SHP77 treated with DMSO at 0.1 percent for 48 hours (cell line): ENCODE measurements around the gene DOLK.
A peak's percentile ranks its signal among the peaks of the same experiment; 100 is the strongest.
"Not testable (repeated sequence)": the region's sequence is repeated elsewhere in the genome, so short reads cannot be mapped to it uniquely, and the experiment has no call there.

ENCODE experiments used
- DNase-seq: peaks from one replicate; lab custom pipeline; 2025; lab: John Stamatoyannopoulos, UW

Gene DOLK

GRCh38 chr9:128947527-128948301, at the start of gene DOLK, which contains the start of gene NUP188:
Gene DOLK (minus strand): TSS chr9:128947603. CDS start chr9:128947303, 300 bp downstream.
Gene NUP188 (plus strand): TSS chr9:128947699. CDS start chr9:128947720, 21 bp downstream.
- DNase-seq = peak; percentile 37

DNA sequence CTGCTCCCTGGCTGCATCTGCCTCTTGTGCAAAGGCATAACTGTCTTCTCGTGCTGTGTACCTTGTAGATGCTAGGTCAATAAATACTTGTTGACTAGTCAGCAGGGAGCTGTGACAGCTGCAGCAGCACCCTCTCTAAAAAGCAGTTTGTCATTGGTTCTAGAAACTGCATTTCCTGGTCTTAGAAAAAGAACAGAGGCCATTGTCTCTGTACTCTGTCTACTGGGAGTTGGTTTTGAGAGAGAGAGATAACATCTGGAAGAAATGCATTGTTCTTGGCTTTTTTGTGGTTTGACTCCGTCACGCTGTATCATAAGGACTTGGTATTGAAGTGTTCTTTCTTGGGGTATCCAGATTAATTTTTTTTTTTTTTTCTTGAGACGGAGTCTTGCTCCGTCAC, 48.4 kb upstream of the DOLK start:
- no peak for DNase-seq

DNA sequence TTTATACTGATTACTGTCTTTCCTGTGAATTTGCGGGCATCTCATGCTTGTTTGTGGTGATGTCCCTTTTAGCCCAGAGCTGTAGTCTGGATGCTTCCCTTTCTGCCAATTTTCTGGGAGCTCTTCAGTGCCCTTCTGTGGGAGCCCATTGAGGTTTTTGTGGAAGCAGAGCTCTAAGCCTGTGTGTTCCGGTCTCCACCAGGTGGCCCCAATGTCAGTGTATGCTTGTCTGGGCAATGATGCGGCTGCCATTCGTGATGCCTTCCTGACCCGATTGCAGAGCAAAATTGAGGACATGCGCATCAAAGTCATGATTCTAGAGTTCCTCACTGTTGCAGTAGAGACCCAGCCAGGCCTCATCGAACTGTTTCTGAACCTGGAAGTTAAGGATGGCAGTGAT, 45.6 kb upstream of the DOLK start:
- DNase-seq = no peak

- DNase-seq = no peak
Observed at GRCh38 chr9:128987805-128988204, 40.4 kb upstream of the DOLK start.

DNA sequence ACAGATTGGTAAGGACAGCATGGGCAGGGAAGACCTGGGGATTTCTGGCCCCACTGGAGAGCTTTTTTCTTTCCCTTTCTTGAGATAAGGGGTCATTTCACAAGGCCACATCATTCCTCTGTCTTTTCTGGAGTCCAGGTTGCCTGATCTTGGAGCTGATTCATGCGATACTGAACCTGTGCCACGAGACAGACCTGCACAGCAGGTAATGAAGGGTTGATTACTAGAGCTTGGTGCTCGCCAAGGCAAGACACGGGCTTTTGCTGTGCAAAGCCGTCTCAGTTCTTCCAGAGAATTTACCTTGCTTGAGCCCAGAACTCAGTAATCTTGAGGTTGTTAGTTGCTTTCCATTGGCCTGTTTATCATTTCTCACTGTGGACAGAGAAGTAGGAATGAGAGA, 39.3 kb upstream of the DOLK start:
- DNase-seq = no peak

DNA sequence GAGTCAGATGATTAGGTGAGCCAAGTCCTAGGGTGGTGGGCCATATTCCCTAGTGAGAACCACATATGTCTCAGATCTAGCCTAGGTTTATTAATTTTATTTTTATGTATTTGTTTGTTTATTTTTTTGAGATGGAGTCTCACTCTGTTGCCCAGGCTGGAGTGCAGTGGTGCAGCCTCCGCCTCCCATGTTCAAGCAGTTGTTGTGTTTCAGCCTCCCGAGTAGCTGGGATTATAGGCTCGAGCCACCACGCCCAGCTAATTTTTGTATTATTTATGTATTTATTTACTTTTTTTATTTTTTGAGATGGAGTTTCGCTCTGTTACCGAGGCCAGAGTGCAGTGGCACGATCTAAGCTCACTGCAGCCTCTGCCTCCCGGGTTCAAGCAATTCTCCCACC, 36.1 kb upstream of the DOLK start:
- no peak for DNase-seq

DNA sequence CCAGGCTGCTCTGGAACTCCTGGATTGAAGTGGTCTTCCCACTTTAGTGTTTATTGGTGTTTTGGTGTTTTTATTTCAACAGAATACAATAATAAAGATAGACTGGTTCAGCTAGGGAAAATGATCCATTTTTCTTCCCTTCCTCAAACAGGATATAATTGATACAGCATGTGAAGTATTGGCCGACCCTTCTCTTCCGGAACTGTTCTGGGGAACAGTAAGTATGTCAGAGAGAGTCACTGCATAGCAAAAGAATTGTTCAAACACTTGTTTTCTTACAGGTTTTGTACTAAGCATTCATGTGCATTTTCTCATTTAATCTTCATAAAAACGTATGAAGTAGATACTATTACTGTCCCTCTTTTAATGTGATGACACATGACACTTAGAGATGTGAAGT, 31.7 kb upstream of the DOLK start:
- no peak for DNase-seq

GRCh38 chr9:128972956-128973355, 25.6 kb upstream of the DOLK start:
- no peak for DNase-seq

GRCh38 chr9:128969491-128969890, 22.1 kb upstream of the DOLK start:
- no peak for DNase-seq

GRCh38 chr9:128961403-128961802, 14.0 kb upstream of the DOLK start:
- not testable (repeated sequence) for DNase-seq

GRCh38 chr9:128947277-128947526, 201 bp downstream of the DOLK start:
- no peak for DNase-seq

GRCh38 chr9:128946571-128947276, 679 bp downstream of the DOLK start:
- DNase-seq = no peak

- no peak for DNase-seq
Observed at GRCh38 chr9:128945798-128946501, 1.5 kb downstream of the DOLK start.

DNA sequence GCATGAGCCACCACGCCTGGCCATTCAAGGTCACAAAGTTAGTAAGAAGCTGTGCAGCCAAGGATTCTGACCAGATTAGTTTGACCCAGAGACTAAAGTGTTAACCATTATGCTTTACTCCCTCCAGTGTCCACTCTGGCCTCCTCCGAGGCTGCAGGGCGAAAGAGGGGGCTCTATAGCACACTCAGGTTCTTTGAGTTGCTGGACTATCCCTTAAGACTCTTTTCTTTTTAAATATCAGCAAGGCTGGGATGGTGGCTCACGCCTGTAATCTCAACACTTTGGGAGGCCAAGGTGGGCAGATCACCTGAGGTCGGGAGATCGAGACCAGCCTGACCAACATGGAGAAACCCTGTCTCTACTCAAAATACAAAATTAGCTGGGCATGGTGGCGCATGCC, 2.4 kb downstream of the DOLK start:
- not testable (repeated sequence) for DNase-seq

- DNase-seq = no peak
Observed at GRCh38 chr9:128943832-128944620, 3.4 kb downstream of the DOLK start.

GRCh38 chr9:128940946-128941755, 6.3 kb downstream of the DOLK start:
- DNase-seq = no peak

GRCh38 chr9:128940271-128940921, 7.0 kb downstream of the DOLK start:
- DNase-seq = no peak

- DNase-seq = no peak
Observed at GRCh38 chr9:128937310-128938165, 9.9 kb downstream of the DOLK start.

DNA sequence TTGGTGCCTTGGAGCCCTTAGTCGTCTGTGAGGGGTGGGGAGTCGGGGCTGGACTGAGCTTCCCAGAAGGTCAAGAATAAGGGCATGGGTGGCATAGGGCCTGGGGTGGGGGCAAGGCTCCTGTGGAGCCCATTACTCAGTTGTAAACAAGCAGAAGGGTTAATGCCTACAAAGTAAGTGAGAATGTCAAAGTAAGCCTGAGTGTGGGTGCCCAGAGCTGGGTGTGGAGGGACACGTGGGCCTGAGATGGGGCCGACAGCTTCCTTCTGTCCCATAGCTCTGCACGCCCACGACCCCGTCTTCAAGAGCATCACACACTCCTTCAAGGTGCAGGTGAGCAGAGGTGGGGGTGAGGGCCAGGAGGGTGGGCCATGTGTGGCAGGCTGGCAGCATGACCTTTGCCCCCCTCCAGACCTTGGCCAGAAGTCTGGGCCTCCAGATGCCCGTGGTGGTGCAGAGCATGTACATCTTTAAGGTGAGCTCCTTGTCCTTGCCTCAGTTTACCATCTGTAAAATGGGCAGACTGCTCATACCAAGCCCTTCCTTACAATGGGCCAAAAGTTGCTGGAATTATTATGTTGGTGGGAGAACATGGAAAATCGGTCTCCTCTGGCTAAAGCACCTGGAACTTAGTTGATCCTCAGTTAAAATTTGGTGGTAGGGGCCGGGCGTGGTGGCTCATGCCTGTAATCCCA, 11.1 kb downstream of the DOLK start:
- DNase-seq = no peak
